Liver (tissue), 9 donors: ENCODE measurements around the gene PHETA2. TPM values are rescaled to one million over a fixed set of nuclear protein-coding genes. Genes with fewer than 3 reads are reported as not detected.

ENCODE experiments used
- DNase-seq: peaks from one replicate; pipeline ENCODE4 v3.0.0-alpha.2; 2017; ENCODE audit warnings: low spot score
- H3K27ac ChIP-seq, 2 donors: one replicate each; pipeline ENCODE4 v1.7.0; 2013; ENCODE audit warnings: inconsistent platforms in 2 of 2, low read length in 2 of 2, control low read depth in 1 of 2, low read depth in 1 of 2, mild to moderate bottlenecking in 1 of 2
- H3K27me3 ChIP-seq, 4 donors: one replicate each; pipeline versions ENCODE4 v1.6.1 to v1.7.0; 2013; ENCODE audit warnings: low read length in 3 of 4, inconsistent platforms in 1 of 4, mild to moderate bottlenecking in 1 of 4, moderate library complexity in 1 of 4; ENCODE audit not compliant: control insufficient read depth in 4 of 4, insufficient read depth in 4 of 4
- H3K36me3 ChIP-seq, 4 donors: one replicate each; pipeline versions ENCODE4 v1.6.1 to v1.7.0; 2013; ENCODE audit warnings: low read length in 3 of 4, mild to moderate bottlenecking in 3 of 4, low read depth in 1 of 4, moderate library complexity in 1 of 4; ENCODE audit not compliant: control insufficient read depth in 4 of 4, insufficient read depth in 3 of 4
- H3K4me1 ChIP-seq, 4 donors: one replicate each; pipeline versions ENCODE4 v1.6.1 to v1.7.0; 2013; ENCODE audit warnings: low read length in 3 of 4, mild to moderate bottlenecking in 3 of 4, moderate library complexity in 1 of 4; ENCODE audit not compliant: control insufficient read depth in 4 of 4, insufficient read depth in 4 of 4
- H3K4me3 ChIP-seq, 3 donors: one replicate each; pipeline versions ENCODE4 v1.6.1 to v1.7.0; 2013; ENCODE audit warnings: low read length in 3 of 3, control low read depth in 1 of 3, low read depth in 1 of 3, mild to moderate bottlenecking in 1 of 3
- H3K9ac ChIP-seq, 2 donors: one replicate each; pipeline ENCODE4 v1.7.0; 2013; ENCODE audit warnings: low read length in 2 of 2, mild to moderate bottlenecking in 2 of 2, moderate library complexity in 2 of 2, control low read depth in 1 of 2, low read depth in 1 of 2
- H3K9me3 ChIP-seq, 4 donors: one replicate each; pipeline versions ENCODE4 v1.6.1 to v1.7.0; 2013; ENCODE audit warnings: low read length in 3 of 4; ENCODE audit not compliant: control insufficient read depth in 4 of 4
- EGR1 ChIP-seq, 2 donors: IDR thresholded peaks; 2 replicates each; pipeline ENCODE4 v1.6.1; 2016 to 2018; ENCODE audit warnings: antibody characterized with exemption in 2 of 2, low read depth in 2 of 2
- FOXA1 ChIP-seq: IDR thresholded peaks from 2 replicates; pipeline ENCODE4 v1.6.1; 2016; ENCODE audit warnings: antibody characterized with exemption
- FOXA2 ChIP-seq: IDR thresholded peaks from 2 replicates; pipeline ENCODE4 v1.6.1; 2016; ENCODE audit warnings: antibody characterized with exemption
- GABPA ChIP-seq, 2 donors: IDR thresholded peaks in 1 of 2; conservative IDR thresholded peaks in 1 of 2; 2 replicates each; pipeline ENCODE4 v1.6.1; 2016; ENCODE audit warnings: antibody characterized with exemption in 2 of 2, mild to moderate bottlenecking in 1 of 2, moderate library complexity in 1 of 2
- HNF4A ChIP-seq, 2 donors: conservative IDR thresholded peaks; 2 replicates each; pipeline ENCODE4 v1.6.1; 2016; ENCODE audit warnings: antibody characterized with exemption in 2 of 2, mild to moderate bottlenecking in 2 of 2
- HNF4G ChIP-seq: IDR thresholded peaks from 2 replicates; pipeline ENCODE4 v1.6.1; 2016; ENCODE audit warnings: antibody characterized with exemption
- NR2F2 ChIP-seq: IDR thresholded peaks from 2 replicates; pipeline ENCODE4 v1.6.1; 2016; ENCODE audit warnings: antibody characterized with exemption
- RAD21 ChIP-seq, 2 donors: IDR thresholded peaks; 2 replicates each; pipeline ENCODE4 v1.6.1; 2016; ENCODE audit warnings: antibody characterized with exemption in 2 of 2, mild to moderate bottlenecking in 2 of 2
- RXRA ChIP-seq, 2 donors: IDR thresholded peaks; 2 replicates each; pipeline ENCODE4 v1.6.1; 2017 to 2018; ENCODE audit warnings: antibody characterized with exemption in 2 of 2, mild to moderate bottlenecking in 1 of 2
- SP1 ChIP-seq: IDR thresholded peaks from 2 replicates; pipeline ENCODE4 v1.6.1; 2018; ENCODE audit warnings: antibody characterized with exemption, mild to moderate bottlenecking
- TAF1 ChIP-seq: conservative IDR thresholded peaks from 2 replicates; pipeline ENCODE4 v1.6.1; 2016; ENCODE audit warnings: antibody characterized with exemption, mild to moderate bottlenecking
- YY1 ChIP-seq: IDR thresholded peaks from 2 replicates; pipeline ENCODE4 v1.6.1; 2016; ENCODE audit warnings: antibody characterized with exemption, mild to moderate bottlenecking
- WGBS: extraction: QIAGEN DNeasy Blood & Tissue Kit; methylation state at CpG from one replicate; pipeline ENCODE4 v1.1.7; 2013; 5-methylcytosine and 5-hydroxymethylcytosine counted together
- polyA plus RNA-seq, 2 donors: library from polyadenylated mRNA; stranded (reverse) in 1 of 2; unstranded in 1 of 2; fragments of 200-250 nt in 1 of 2; fragments of >200 nt in 1 of 2; fragmentation: Nextera tagmentation in 1 of 2; extraction: Ambion mirVana in 1 of 2; gene quantifications; one replicate each; pipeline versions ENCODE4 v1.2.1 to v1.2.3, GENCODE V29; 2013 to 2015
- total RNA-seq, 2 donors: library from RNA; depleted of rRNA; stranded (reverse); fragments of >200 nt; gene quantifications; one replicate each; pipeline ENCODE4 v1.2.3, GENCODE V29; 2014
- TF ChIP-seq, protein P1 (sequence below): IDR thresholded peaks from 2 replicates; pipeline ENCODE4 v1.6.1; 2016; ENCODE audit warnings: antibody characterized with exemption
- TF ChIP-seq, protein P2 (sequence below): IDR thresholded peaks from 2 replicates; pipeline ENCODE4 v1.6.1; 2016; ENCODE audit warnings: antibody characterized with exemption
- TF ChIP-seq, protein P3 (sequence below): IDR thresholded peaks from 2 replicates; pipeline ENCODE4 v1.6.1; 2016; ENCODE audit warnings: antibody characterized with exemption, mild to moderate bottlenecking
- TF ChIP-seq, protein P4 (sequence below): fragments of 150-350 bp; IDR thresholded peaks from 2 replicates; pipeline ENCODE4 v1.5.1; 2017; ENCODE audit warnings: improper control_type of control experiment, low read depth, low read length; ENCODE audit not compliant: missing input control
- donor health status: healthy.
- donor health status: healthy.
- donor health status: healthy.
- donor health status: healthy.
- donor health status: healthy.

PHETA2 gene
- total and polyA plus RNA-seq, 4 donors = 0.89 to 5.1 (median 1.5) TPM

DNA sequence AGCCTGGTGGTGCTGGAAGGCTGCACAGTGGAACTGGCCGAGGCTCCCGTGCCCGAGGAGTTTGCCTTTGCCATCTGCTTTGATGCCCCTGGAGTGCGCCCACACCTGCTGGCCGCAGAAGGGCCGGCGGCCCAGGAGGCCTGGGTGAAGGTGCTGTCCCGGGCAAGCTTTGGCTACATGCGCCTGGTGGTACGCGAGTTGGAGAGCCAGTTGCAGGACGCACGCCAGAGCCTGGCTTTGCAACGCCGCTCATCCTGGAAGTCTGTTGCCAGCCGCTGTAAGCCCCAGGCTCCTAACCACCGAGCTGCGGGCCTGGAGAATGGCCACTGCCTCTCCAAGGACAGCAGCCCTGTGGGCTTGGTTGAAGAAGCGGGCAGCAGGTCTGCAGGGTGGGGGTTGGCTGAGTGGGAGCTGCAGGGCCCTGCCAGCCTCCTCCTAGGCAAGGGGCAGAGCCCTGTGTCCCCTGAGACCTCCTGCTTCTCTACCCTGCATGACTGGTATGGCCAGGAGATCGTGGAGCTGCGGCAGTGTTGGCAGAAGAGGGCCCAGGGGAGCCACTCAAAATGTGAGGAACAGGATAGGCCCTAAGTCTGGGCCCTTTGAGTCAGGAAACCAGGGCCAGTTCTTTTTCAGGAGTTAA lies 3.6 kb downstream of the PHETA2 start:
- H3K9me3 ChIP-seq = peaks cover 0 to 2% (median 0%) of the 10 kb centered on the region in 4 donors
- no peak overlapping the region for H3K4me3 ChIP-seq
- no peak overlapping the region for H3K9ac ChIP-seq
- H3K36me3 ChIP-seq = peaks cover 0 to 2% (median 0%) of the 10 kb centered on the region in 4 donors
- peaks cover 5 to 27% (median 13%) of the 10 kb centered on the region in 4 donors for H3K4me1 ChIP-seq
- WGBS = 95% methylated on average over 21 of the region's 21 CpGs
- no peak for DNase-seq
- no peaks in the 10 kb centered on the region for H3K27me3 ChIP-seq
- TF ChIP-seq, protein P1, sequence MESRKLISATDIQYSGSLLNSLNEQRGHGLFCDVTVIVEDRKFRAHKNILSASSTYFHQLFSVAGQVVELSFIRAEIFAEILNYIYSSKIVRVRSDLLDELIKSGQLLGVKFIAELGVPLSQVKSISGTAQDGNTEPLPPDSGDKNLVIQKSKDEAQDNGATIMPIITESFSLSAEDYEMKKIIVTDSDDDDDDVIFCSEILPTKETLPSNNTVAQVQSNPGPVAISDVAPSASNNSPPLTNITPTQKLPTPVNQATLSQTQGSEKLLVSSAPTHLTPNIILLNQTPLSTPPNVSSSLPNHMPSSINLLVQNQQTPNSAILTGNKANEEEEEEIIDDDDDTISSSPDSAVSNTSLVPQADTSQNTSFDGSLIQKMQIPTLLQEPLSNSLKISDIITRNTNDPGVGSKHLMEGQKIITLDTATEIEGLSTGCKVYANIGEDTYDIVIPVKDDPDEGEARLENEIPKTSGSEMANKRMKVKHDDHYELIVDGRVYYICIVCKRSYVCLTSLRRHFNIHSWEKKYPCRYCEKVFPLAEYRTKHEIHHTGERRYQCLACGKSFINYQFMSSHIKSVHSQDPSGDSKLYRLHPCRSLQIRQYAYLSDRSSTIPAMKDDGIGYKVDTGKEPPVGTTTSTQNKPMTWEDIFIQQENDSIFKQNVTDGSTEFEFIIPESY = no peak
- TF ChIP-seq NR2F2 (no peak), SP1 (no peak), RXRA (IDR thresholded peaks at IDR 0.05) (no peak), FOXA1 (no peak), TAF1 (no peak), RAD21 (IDR thresholded peaks at IDR 0.05) (no peak), GABPA (IDR thresholded peaks at IDR 0.05 in 1 of 2, conservative IDR thresholded peaks at IDR 0.05 in 1 of 2) (no peak)
- TF ChIP-seq, protein P2, sequence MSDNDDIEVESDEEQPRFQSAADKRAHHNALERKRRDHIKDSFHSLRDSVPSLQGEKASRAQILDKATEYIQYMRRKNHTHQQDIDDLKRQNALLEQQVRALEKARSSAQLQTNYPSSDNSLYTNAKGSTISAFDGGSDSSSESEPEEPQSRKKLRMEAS = no peak
- TF ChIP-seq, protein P3, sequence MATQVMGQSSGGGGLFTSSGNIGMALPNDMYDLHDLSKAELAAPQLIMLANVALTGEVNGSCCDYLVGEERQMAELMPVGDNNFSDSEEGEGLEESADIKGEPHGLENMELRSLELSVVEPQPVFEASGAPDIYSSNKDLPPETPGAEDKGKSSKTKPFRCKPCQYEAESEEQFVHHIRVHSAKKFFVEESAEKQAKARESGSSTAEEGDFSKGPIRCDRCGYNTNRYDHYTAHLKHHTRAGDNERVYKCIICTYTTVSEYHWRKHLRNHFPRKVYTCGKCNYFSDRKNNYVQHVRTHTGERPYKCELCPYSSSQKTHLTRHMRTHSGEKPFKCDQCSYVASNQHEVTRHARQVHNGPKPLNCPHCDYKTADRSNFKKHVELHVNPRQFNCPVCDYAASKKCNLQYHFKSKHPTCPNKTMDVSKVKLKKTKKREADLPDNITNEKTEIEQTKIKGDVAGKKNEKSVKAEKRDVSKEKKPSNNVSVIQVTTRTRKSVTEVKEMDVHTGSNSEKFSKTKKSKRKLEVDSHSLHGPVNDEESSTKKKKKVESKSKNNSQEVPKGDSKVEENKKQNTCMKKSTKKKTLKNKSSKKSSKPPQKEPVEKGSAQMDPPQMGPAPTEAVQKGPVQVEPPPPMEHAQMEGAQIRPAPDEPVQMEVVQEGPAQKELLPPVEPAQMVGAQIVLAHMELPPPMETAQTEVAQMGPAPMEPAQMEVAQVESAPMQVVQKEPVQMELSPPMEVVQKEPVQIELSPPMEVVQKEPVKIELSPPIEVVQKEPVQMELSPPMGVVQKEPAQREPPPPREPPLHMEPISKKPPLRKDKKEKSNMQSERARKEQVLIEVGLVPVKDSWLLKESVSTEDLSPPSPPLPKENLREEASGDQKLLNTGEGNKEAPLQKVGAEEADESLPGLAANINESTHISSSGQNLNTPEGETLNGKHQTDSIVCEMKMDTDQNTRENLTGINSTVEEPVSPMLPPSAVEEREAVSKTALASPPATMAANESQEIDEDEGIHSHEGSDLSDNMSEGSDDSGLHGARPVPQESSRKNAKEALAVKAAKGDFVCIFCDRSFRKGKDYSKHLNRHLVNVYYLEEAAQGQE = no peak
- no peak overlapping the region for H3K27ac ChIP-seq

DNA sequence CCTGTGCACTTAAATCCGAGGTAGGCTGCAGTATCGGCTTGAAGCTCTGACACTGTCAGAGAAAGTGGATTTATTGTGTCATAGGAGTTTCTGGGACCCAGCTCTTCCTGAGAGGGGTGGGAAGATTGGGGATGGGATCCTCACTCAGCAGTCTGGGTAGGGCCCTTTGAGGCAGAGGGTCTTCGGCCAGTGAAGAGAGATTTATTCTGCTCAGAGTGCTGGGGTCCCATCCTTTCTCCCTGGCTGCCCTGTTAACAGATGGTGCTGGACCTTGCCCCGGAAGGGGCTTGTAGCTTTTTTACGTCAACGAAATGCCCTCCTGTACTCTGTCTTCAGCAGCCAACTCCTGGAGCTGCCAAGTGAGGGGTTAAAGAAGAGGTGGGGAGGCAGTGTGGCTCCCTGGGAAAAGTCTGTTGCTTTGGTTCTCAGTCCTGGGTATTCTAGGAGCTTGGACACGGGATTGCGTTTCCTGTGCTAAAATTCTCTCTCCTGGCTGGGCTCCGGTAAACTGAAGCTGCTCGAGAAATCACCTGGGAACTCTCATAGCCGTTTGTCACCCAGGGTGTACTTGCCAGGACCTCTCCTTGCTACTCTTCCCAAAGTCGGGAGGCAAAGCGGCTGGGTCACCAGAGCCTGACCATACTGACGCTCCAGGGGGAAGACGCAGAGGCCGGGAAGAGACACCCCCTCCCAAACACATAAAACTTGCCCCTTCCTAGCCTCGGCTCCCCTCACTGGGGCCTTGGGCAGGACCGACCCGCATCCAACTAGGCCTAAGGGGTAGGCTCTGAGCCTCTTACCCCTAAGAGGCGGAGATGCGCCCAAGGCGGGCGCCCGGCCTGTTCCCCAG lies 4.6 kb downstream of the PHETA2 start:
- no peaks in the 10 kb centered on the region for H3K27me3 ChIP-seq
- H3K4me1 ChIP-seq = peaks cover 5 to 23% (median 13%) of the 10 kb centered on the region in 4 donors
- DNase-seq = no peak
- peak overlapping the region; percentile 69 to 72 for H3K9ac ChIP-seq
- peaks cover 0 to 4% (median 2%) of the 10 kb centered on the region in 4 donors for H3K36me3 ChIP-seq
- peaks cover 0 to 2% (median 0%) of the 10 kb centered on the region in 4 donors for H3K9me3 ChIP-seq
- peak overlapping the region in 2 of 3 donors; percentile 52 to 62 for H3K4me3 ChIP-seq
- peak overlapping the region; percentile 93 to 95 for H3K27ac ChIP-seq
- 51% methylated on average over 24 of the region's 24 CpGs for WGBS
- TF ChIP-seq, protein P4, sequence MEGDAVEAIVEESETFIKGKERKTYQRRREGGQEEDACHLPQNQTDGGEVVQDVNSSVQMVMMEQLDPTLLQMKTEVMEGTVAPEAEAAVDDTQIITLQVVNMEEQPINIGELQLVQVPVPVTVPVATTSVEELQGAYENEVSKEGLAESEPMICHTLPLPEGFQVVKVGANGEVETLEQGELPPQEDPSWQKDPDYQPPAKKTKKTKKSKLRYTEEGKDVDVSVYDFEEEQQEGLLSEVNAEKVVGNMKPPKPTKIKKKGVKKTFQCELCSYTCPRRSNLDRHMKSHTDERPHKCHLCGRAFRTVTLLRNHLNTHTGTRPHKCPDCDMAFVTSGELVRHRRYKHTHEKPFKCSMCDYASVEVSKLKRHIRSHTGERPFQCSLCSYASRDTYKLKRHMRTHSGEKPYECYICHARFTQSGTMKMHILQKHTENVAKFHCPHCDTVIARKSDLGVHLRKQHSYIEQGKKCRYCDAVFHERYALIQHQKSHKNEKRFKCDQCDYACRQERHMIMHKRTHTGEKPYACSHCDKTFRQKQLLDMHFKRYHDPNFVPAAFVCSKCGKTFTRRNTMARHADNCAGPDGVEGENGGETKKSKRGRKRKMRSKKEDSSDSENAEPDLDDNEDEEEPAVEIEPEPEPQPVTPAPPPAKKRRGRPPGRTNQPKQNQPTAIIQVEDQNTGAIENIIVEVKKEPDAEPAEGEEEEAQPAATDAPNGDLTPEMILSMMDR = no peak
- TF ChIP-seq SP1 (no peak), RXRA (IDR thresholded peaks at IDR 0.05) (no peak), RAD21 (IDR thresholded peaks at IDR 0.05) (no peak), HNF4G (peak; percentile 29), YY1 (no peak), FOXA2 (no peak), NR2F2 (no peak), EGR1 (IDR thresholded peaks at IDR 0.05; ENCODE audit: low read depth in 2 of 2) (no peak), HNF4A (conservative IDR thresholded peaks at IDR 0.05) (peak; percentile 62 to 69), TAF1 (no peak)
- TF ChIP-seq, protein P1 = no peak
- TF ChIP-seq, protein P3 = no peak
